ENCODE results near the gene EZH1. TPM values are rescaled to one million over a fixed set of nuclear protein-coding genes. Genes with fewer than 3 reads are reported as not detected.

Gene EZH1
- total RNA-seq, 1 donor from 2014 or later, result 73.7 TPM

DNA sequence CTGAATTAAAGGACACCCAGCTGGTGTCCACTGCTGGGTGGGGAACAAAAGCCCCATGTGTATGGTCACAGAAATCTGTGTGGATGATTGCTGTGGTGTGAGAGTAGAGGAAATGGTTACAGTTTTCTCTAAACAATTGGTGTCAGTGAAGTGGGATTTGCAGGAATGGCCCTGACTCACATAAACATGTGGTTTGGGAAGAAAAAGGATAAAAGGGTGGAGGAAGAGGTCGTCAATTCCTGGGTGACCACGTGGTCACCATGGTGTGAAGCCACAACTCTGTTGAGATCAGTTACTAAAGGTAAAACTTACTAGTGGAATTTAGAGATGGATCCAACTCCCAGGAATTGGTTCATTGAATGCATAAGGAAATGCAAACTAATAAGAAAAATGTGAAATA is 89.3 kb downstream of the EZH1 start:
- intact Hi-C loops (cut with DNase I), result no loop called here
- Histone ChIP-seq H3K27me3 (no peaks in the 10 kb centered on the region), H3K4me1 (peaks cover 28% of the 10 kb centered on the region), H3K4me3 (no peak overlapping the region), H3K9me3 (no peaks in the 10 kb centered on the region), H3K36me3 (no peaks in the 10 kb centered on the region), H3K27ac (peak overlapping the region; percentile 96)
- TF ChIP-seq POLR2AphosphoS5 (IDR thresholded peaks at IDR 0.05; ENCODE audit: insufficient read depth in 1 of 2, low read depth in 1 of 2) (no peak), POLR2A (IDR thresholded peaks at IDR 0.05) (no peak)
- TF ChIP-seq, protein P1, sequence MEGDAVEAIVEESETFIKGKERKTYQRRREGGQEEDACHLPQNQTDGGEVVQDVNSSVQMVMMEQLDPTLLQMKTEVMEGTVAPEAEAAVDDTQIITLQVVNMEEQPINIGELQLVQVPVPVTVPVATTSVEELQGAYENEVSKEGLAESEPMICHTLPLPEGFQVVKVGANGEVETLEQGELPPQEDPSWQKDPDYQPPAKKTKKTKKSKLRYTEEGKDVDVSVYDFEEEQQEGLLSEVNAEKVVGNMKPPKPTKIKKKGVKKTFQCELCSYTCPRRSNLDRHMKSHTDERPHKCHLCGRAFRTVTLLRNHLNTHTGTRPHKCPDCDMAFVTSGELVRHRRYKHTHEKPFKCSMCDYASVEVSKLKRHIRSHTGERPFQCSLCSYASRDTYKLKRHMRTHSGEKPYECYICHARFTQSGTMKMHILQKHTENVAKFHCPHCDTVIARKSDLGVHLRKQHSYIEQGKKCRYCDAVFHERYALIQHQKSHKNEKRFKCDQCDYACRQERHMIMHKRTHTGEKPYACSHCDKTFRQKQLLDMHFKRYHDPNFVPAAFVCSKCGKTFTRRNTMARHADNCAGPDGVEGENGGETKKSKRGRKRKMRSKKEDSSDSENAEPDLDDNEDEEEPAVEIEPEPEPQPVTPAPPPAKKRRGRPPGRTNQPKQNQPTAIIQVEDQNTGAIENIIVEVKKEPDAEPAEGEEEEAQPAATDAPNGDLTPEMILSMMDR (IDR thresholded peaks at IDR 0.05), result no peak
- DNase-seq (ENCODE audit: extremely low spot score in 2 of 2), result no peak

DNA sequence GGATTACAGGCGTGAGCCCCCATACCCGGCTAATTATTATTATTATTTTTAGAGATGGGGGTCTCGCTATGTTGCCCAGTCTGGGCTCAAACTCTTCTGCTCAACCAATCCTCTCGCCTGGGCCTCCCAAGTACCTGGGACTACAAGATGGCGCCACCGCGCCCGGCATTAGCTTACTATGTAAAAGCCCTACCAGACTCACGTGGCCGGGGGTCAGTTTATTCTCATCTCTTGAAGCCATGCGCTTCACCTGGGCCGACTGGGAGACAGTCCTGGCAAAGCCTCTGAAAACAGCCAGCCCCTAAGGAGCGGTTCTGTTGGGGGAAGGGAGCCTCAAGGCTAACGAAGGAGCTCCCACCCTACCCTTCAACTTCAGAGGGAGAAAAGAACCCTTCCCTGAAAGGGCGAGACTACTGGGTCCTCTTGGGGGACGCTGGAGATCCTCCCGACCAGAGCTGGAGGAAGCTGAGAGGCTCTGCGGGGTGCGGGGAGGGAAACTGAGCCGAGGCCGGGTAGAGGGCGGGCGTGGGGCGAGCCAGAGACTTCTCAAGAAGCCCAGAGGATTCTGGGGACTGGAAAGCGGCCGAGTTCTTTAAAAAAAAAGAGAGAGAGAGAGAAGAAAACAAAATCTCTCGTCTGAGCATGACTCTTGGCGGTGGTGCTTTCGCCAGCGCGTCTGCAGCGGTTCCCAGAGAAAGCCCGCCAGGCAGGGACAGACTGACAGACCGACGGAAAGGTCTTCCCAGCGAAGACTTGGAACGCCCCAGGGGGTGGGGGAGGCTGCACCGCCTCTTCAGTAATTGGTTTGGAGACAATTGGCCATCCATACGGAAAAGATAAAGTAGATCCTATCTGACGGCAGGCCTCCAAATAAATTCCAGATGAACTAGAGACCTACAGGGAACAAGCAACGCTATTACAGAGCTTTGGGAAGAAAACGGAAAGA is 91.4 kb downstream of the EZH1 start:
- intact Hi-C loops (cut with DNase I), result no loop called here
- H3K4me1 ChIP-seq, result peaks cover 15% of the 10 kb centered on the region
- peak overlapping the region; percentile 96 for H3K27ac ChIP-seq
- H3K27me3 ChIP-seq, result no peaks in the 10 kb centered on the region
- TF ChIP-seq, protein P1 (IDR thresholded peaks at IDR 0.05), result no peak
- TF ChIP-seq POLR2AphosphoS5 (IDR thresholded peaks at IDR 0.05; ENCODE audit: insufficient read depth in 1 of 2, low read depth in 1 of 2), result peak; percentile 74 to 81
- H3K9me3 ChIP-seq, result no peaks in the 10 kb centered on the region
- H3K4me3 ChIP-seq, result peak overlapping the region; percentile 32 to 39
- DNase-seq (ENCODE audit: extremely low spot score in 2 of 2), result peak in 1 of 2 donors; percentile 85
- H3K36me3 ChIP-seq, result no peaks in the 10 kb centered on the region

DNA sequence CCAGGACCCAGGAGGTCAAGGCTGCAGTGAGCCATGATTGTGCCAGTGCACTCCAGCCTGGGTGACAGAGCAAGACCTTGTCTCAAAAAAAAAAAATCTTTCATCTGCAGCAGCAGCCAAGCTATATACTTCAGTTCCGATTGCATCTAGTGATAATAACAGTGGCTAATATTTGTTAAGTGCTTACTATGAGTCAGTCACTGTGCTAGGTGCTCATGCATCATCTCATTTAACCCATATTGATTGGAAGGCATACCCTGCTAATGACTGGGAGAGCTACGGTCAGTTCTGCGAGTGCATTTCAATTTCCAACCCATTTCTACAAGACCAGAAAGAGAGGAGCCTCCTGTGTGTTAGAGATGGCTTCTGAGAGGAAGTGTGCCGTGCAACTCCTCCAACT is 93.4 kb downstream of the EZH1 start:
- Histone ChIP-seq H3K27ac (no peak overlapping the region), H3K9me3 (no peaks in the 10 kb centered on the region), H3K36me3 (no peaks in the 10 kb centered on the region), H3K4me3 (no peak overlapping the region), H3K27me3 (no peaks in the 10 kb centered on the region), H3K4me1 (peaks cover 15% of the 10 kb centered on the region)
- intact Hi-C loops (cut with DNase I), result no loop called here
- no peak for DNase-seq (ENCODE audit: extremely low spot score in 2 of 2)
- TF ChIP-seq, protein P1 (IDR thresholded peaks at IDR 0.05), result no peak
- TF ChIP-seq POLR2AphosphoS5 (IDR thresholded peaks at IDR 0.05; ENCODE audit: insufficient read depth in 1 of 2, low read depth in 1 of 2), result no peak
- TF ChIP-seq POLR2A (IDR thresholded peaks at IDR 0.05), result no peak

Small RNAs within 50 kb of the gene (microRNA-seq; reads per million reads assigned to microRNA genes)
- gene MIR6780A (ENCODE audit: borderline number of aligned reads, borderline replicate concordance), result not detected

Small RNAs within 50 kb of the gene (small RNA-seq; reads per million reads assigned to genes)
- gene HMGN2P15 (not detected), gene MIR6780A (not detected)

Other genes with a start within 250 kb of the EZH1 start
- 24.6 TPM for gene NAGLU, start 208.8 kb downstream of the EZH1 start, total RNA-seq
- 2.0 TPM for gene HSD17B1, start 192.1 kb downstream of the EZH1 start, total RNA-seq
- 24.8 TPM for gene COASY, start 182.9 kb downstream of the EZH1 start, total RNA-seq
- gene MLX, start 177.9 kb downstream of the EZH1 start, total RNA-seq, result 33.9 TPM
- gene PSMC3IP, start 167.3 kb downstream of the EZH1 start, total RNA-seq, result 0.98 TPM
- 75.4 TPM for gene RETREG3, start 135.7 kb downstream of the EZH1 start, total RNA-seq
- gene TUBG1, start 135.4 kb downstream of the EZH1 start, total RNA-seq, result 33.9 TPM
- gene TUBG2, start 85.8 kb downstream of the EZH1 start, total RNA-seq, result 44.7 TPM
- 44.9 TPM for gene PLEKHH3, start 68.0 kb downstream of the EZH1 start, total RNA-seq
- 3.2 TPM for gene CCR10, start 63.2 kb downstream of the EZH1 start, total RNA-seq
- 5.9 TPM for gene CNTNAP1, start 62.5 kb downstream of the EZH1 start, total RNA-seq
- 27.3 TPM for gene RAMP2, start 16.2 kb upstream of the EZH1 start, total RNA-seq
- gene VPS25, start 28.4 kb upstream of the EZH1 start, total RNA-seq, result 28.2 TPM
- gene WNK4, start 35.6 kb upstream of the EZH1 start, total RNA-seq, result 1.2 TPM
- 89.4 TPM for gene COA3, start 53.7 kb upstream of the EZH1 start, total RNA-seq
- gene CNTD1, start 53.8 kb upstream of the EZH1 start, total RNA-seq, result not detected
- gene BECN1, start 79.2 kb upstream of the EZH1 start, total RNA-seq, result 111 TPM
- 70.0 TPM for gene PSME3, start 88.4 kb upstream of the EZH1 start, total RNA-seq
- 2.2 TPM for gene AOC2, start 99.5 kb upstream of the EZH1 start, total RNA-seq
- 31.7 TPM for gene AOC3, start 106.2 kb upstream of the EZH1 start, total RNA-seq
- not detected for gene G6PC1, start 155.8 kb upstream of the EZH1 start, total RNA-seq
- gene AARSD1, start 219.4 kb upstream of the EZH1 start, total RNA-seq, result 53.5 TPM
- gene PTGES3L, start 235.0 kb upstream of the EZH1 start, total RNA-seq, result 1.5 TPM
- 21.4 TPM for gene RUNDC1, start 235.5 kb upstream of the EZH1 start, total RNA-seq